NK-92 treated with Interleukin-12 subunit alpha and Interleukin-12 subunit beta, amount 100 ng/mL, for 24 hours (cell line): ENCODE measurements around the gene BOLL.
A peak's percentile ranks its signal among the peaks of the same experiment; 100 is the strongest.
"Not testable (repeated sequence)": the region's sequence is repeated elsewhere in the genome, so short reads cannot be mapped to it uniquely, and the experiment has no call there.

Experiments used
- DNase-seq: peaks from one replicate; lab custom pipeline; 2025; lab: John Stamatoyannopoulos, UW

Gene BOLL

DNA sequence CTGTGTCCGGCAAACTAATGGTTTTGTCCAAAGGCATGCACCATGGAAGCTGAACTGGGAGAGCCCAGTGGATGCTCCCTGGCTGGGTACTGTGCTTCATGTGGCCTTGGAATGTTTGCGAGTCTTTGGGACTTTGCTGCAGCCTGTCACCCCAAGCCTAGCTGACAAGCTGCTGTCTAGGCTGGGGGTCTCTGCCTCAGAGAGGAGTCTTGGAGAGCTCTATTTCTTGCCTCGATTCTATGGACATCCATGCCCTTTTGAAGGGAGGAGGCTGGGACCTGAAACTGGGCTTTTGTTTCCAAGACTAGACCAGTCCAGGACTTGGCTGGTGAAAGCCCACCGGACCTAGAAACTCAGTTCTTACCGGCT, 78.3 kb downstream of the BOLL start:
- no peak for DNase-seq

DNA sequence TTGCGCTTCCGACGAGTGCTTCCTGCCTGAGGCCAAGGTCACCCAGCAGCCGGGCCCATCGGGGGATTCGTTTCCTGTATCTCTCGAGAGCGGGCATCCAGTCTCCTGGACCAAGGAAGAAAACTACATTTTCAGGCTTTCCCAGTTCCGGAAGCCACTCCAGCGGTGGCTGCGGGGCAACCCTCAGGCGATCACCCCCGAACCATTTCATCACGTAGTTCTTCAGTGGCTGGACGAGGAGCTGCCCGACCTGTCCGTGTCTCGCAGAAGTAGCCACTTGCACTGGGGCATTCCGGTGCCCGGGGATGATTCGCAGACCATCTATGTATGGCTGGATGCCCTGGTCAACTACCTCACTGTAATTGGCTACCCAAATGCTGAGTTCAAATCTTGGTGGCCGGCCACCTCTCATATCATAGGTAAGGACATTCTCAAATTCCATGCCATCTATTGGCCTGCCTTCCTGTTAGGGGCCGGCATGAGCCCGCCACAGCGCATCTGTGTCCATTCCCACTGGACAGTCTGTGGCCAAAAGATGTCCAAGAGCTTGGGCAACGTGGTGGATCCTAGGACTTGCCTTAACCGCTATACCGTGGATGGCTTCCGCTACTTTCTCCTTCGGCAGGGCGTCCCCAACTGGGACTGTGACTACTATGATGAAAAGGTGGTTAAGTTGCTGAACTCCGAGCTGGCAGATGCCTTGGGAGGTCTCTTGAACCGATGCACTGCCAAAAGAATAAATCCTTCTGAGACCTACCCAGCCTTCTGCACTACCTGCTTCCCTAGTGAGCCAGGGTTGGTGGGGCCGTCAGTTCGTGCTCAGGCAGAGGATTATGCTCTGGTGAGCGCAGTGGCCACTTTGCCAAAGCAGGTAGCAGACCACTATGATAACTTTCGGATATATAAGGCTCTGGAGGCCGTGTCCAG, 78.9 kb downstream of the BOLL start:
- no peak for DNase-seq

- DNase-seq = peak; percentile 90
These were observed 79.8 kb downstream of the BOLL start, which contains the start of gene MARS2 for GRCh38 chr2:197705121-197705911. Gene MARS2 (plus strand): TSS chr2:197705369. CDS start chr2:197705406, 37 bp downstream.

- DNase-seq = no peak
These were observed 80.5 kb downstream of the BOLL start for GRCh38 chr2:197704434-197705120.

DNA sequence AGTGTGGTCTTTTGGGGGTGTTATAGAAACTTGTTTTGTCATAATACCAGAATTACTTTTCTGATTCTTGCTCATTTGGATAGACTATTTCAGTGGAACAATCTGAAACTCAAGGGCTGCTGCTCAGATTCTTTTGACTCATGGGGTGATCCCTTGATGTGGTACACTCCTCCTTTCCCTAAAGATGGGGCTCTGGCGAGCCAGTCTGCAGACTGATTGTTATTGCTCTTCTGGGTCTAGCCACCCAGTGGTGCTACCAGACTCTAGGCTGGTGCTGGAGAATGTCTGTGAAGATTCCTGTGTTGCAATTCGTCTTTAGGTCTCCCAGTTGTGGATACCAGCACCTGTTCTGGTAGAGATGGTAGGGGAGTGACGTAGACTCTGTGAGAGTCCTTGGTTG, 84.2 kb downstream of the BOLL start:
- no peak for DNase-seq

- DNase-seq = not testable (repeated sequence)
These were observed 85.4 kb downstream of the BOLL start for GRCh38 chr2:197699724-197700123.

DNA sequence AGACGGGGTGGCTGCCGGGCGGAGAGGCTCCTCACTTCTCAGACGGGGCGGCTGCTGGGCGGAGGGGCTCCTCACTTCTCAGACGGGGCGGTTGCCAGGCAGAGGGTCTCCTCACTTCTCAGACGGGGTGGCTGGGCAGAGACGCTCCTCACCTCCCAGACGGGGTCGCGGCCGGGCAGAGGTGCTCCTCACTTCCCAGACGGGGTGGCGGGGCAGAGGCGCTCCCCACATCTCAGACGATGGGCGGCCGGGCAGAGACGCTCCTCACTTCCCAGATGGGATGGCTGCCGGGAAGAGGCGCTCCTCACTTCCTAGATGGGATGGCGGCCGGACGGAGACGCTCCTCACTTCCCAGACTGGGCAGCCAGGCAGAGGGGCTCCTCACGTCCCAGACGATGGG, 88.5 kb downstream of the BOLL start:
- DNase-seq = not testable (repeated sequence)

GRCh38 chr2:197695971-197696370, 89.1 kb downstream of the BOLL start:
- DNase-seq = not testable (repeated sequence)

DNA sequence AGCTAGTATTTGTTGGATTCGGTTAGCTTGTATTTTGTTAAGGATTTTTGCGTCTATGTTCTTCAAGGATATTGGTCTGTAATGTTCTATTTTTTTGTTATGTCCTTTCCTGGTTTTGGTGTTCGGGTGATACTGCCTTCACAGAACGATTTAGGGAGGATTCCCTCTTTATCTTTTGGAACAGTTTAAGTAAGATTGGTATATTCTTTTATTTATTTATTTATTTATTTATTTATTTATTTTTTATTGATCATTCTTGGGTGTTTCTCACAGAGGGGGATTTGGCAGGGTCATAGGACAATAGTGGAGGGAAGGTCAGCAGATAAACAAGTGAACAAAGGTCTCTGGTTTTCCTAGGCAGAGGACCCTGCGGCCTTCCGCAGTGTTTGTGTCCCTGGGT, 89.9 kb downstream of the BOLL start:
- DNase-seq = not testable (repeated sequence)

DNA sequence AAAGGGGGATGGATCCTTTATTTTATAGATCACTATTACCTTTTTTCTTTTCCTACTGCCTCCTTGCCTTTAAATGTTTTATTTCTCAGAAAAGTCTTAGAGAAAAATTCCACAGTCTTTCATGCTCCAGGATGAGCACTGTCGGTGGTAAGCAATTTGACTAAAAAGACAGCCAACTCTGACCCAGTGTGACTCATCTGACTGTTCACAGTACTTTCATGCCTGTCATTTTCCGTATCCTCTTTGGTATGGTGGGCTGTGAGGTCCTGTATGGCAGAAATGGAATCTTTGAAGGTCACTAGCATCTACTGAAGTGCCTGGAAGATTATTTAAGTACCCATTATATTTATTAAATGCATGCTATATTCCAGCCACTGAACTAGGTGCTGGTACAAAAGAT, 107.6 kb downstream of the BOLL start:
- DNase-seq = no peak

- DNase-seq = no peak
These were observed 108.1 kb downstream of the BOLL start for GRCh38 chr2:197677056-197677455.
